Trophoblast cell (in vitro differentiated cells and primary cell): Measurements from ENCODE around the gene LRP1B.

ENCODE experiments used
- DNase-seq, 2 donors: peaks; one replicate each; pipeline ENCODE4 v3.0.0-alpha.2; 2016
- H2AFZ ChIP-seq: 2 replicates; pipeline ENCODE4 v1.6.1; 2013; ENCODE audit warnings: low read length, moderate library complexity, mild to moderate bottlenecking; ENCODE audit not compliant: insufficient read depth, poor library complexity
- H2AK5ac ChIP-seq: 2 replicates; pipeline ENCODE4 v1.6.1; 2013; ENCODE audit warnings: mild to moderate bottlenecking, low read length
- H2BK120ac ChIP-seq: 2 replicates; pipeline ENCODE4 v1.6.1; 2013; ENCODE audit warnings: low read length, mild to moderate bottlenecking, moderate library complexity; ENCODE audit not compliant: insufficient read depth, poor library complexity
- H2BK12ac ChIP-seq: 2 replicates; pipeline ENCODE4 v1.6.1; 2013; ENCODE audit warnings: mild to moderate bottlenecking, low read length, moderate library complexity
- H2BK5ac ChIP-seq: 2 replicates; pipeline ENCODE4 v1.6.1; 2013; ENCODE audit warnings: low read length, low read depth, moderate library complexity, mild to moderate bottlenecking; ENCODE audit not compliant: poor library complexity
- H3K14ac ChIP-seq: 2 replicates; pipeline ENCODE4 v1.6.1; 2013; ENCODE audit warnings: mild to moderate bottlenecking, low read length
- H3K18ac ChIP-seq: 2 replicates; pipeline ENCODE4 v1.6.1; 2013; ENCODE audit warnings: mild to moderate bottlenecking, low read length
- H3K23ac ChIP-seq: 2 replicates; pipeline ENCODE4 v1.6.1; 2013; ENCODE audit warnings: low read length
- H3K27ac ChIP-seq: 2 replicates; pipeline ENCODE4 v1.5.1; 2013; ENCODE audit warnings: low read depth, mild to moderate bottlenecking, inconsistent platforms, low read length, moderate library complexity
- H3K27me3 ChIP-seq: 2 replicates; pipeline ENCODE4 v1.6.1; 2013; ENCODE audit warnings: inconsistent platforms, mild to moderate bottlenecking, low read length, moderate library complexity; ENCODE audit not compliant: insufficient read depth
- H3K36me3 ChIP-seq, 2 experiments: 1 replicate in 1 of 2; 2 replicates in 1 of 2; pipeline ENCODE4 v1.6.1; 2013; ENCODE audit warnings: low read length in 2 of 2, mild to moderate bottlenecking in 2 of 2, moderate library complexity in 1 of 2; ENCODE audit not compliant: insufficient read depth in 2 of 2, control insufficient read depth in 1 of 2
- H3K4ac ChIP-seq: 2 replicates; pipeline ENCODE4 v1.6.1; 2013; ENCODE audit warnings: low read depth, mild to moderate bottlenecking, low read length, moderate library complexity
- H3K4me1 ChIP-seq, 2 experiments: 1 replicate in 1 of 2; 2 replicates in 1 of 2; pipeline ENCODE4 v1.6.1; 2013; ENCODE audit warnings: low read length in 2 of 2, mild to moderate bottlenecking in 2 of 2, moderate library complexity in 1 of 2; ENCODE audit not compliant: insufficient read depth in 2 of 2, control insufficient read depth in 1 of 2
- H3K4me2 ChIP-seq: 2 replicates; pipeline ENCODE4 v1.6.1; 2013; ENCODE audit warnings: inconsistent platforms, mild to moderate bottlenecking, low read length, moderate library complexity
- H3K4me3 ChIP-seq: 2 replicates; pipeline ENCODE4 v1.5.1; 2013; ENCODE audit warnings: mild to moderate bottlenecking, low read depth, low read length, inconsistent platforms
- H3K79me1 ChIP-seq: one replicate; pipeline ENCODE4 v1.6.1; 2013; ENCODE audit warnings: low read length
- H3K79me2 ChIP-seq: 2 replicates; pipeline ENCODE4 v1.6.1; 2013; ENCODE audit warnings: low read length, mild to moderate bottlenecking; ENCODE audit not compliant: control insufficient read depth, insufficient read depth, poor library complexity
- H3K9ac ChIP-seq: 2 replicates; pipeline ENCODE4 v1.6.1; 2013; ENCODE audit warnings: mild to moderate bottlenecking, low read length
- H3K9me3 ChIP-seq: 2 replicates; pipeline ENCODE4 v1.6.1; 2013; ENCODE audit warnings: low read depth, mild to moderate bottlenecking, control low read depth, inconsistent platforms, low read length; ENCODE audit not compliant: insufficient read depth
- H4K12ac ChIP-seq: 2 replicates; pipeline ENCODE4 v1.6.1; 2013; ENCODE audit warnings: low read depth, mild to moderate bottlenecking, low read length, moderate library complexity
- H4K8ac ChIP-seq: 2 replicates; pipeline ENCODE4 v1.6.1; 2013; ENCODE audit warnings: low read depth, mild to moderate bottlenecking, low read length, moderate library complexity
- H4K91ac ChIP-seq: one replicate; pipeline ENCODE4 v1.6.1; 2013; ENCODE audit warnings: low read depth, mild to moderate bottlenecking, low read length, moderate library complexity
- WGBS: extraction: QIAGEN DNeasy Blood & Tissue Kit; methylation state at CpG from one replicate; pipeline ENCODE4 v1.1.7; 2013; ENCODE audit warnings: missing lambda C conversion rate; ENCODE audit not compliant: insufficient read length, insufficient coverage; ENCODE audit errors: extremely low coverage; 5-methylcytosine and 5-hydroxymethylcytosine counted together

LRP1B gene

DNA sequence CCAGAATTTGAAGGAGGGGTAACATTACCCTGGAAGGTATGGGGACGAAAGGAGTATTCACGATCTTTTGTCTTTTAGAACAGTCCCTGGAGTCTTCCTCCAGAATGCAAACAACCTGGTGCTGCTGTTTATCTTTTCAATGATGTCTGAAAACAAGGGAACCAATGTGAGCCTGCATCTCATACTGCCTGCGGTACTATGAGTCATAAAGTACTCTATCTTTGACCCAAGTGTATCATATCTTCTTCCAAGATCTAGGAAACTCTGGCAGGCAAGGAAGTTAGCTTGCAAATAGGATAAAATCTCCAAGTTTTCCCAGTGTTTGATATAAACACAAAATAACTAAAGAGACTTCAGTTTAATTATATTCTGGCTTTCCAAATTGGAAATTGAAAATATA lies 968.5 kb downstream of the LRP1B start:
- no CpG with 5 or more reads among the region's 3 CpGs for WGBS
- Histone ChIP-seq H3K79me2 (no peaks in the 10 kb centered on the region), H3K9ac (no peak overlapping the region), H3K36me3 (no peaks in the 10 kb centered on the region), H3K27ac (no peak overlapping the region), H4K8ac (no peak overlapping the region), H3K27me3 (no peaks in the 10 kb centered on the region), H3K4me3 (no peak overlapping the region), H3K23ac (no peak overlapping the region), H2AK5ac (no peak overlapping the region), H3K79me1 (no peaks in the 10 kb centered on the region), H4K91ac (no peak overlapping the region), H3K9me3 (no peaks in the 10 kb centered on the region), H2AFZ (no peak overlapping the region), H3K4me1 (no peaks in the 10 kb centered on the region), H2BK120ac (no peak overlapping the region), H2BK12ac (no peak overlapping the region), H3K18ac (no peak overlapping the region), H4K12ac (no peak overlapping the region), H3K14ac (no peak overlapping the region), H2BK5ac (no peak overlapping the region), H3K4ac (no peak overlapping the region), H3K4me2 (no peak overlapping the region)
- DNase-seq, result no peak

GRCh38 chr2:141151611-141152286 lies 979.1 kb downstream of the LRP1B start:
- Histone ChIP-seq H2BK120ac (no peak overlapping the region), H2BK5ac (no peak overlapping the region), H3K79me1 (no peaks in the 10 kb centered on the region), H3K9ac (no peak overlapping the region), H3K27me3 (no peaks in the 10 kb centered on the region), H4K12ac (no peak overlapping the region), H3K79me2 (no peaks in the 10 kb centered on the region), H3K4me1 (no peaks in the 10 kb centered on the region), H4K8ac (no peak overlapping the region), H2AFZ (no peak overlapping the region), H3K18ac (no peak overlapping the region), H3K4me3 (no peak overlapping the region), H3K4ac (no peak overlapping the region), H3K36me3 (no peaks in the 10 kb centered on the region), H3K23ac (no peak overlapping the region), H3K4me2 (no peak overlapping the region), H2BK12ac (no peak overlapping the region), H3K27ac (no peak overlapping the region), H4K91ac (no peak overlapping the region), H2AK5ac (no peak overlapping the region), H3K9me3 (no peaks in the 10 kb centered on the region), H3K14ac (no peak overlapping the region)
- WGBS, result no CpG with 5 or more reads among the region's 3 CpGs
- no peak for DNase-seq

- no peak overlapping the region for H4K12ac ChIP-seq
- no peak overlapping the region for H2AFZ ChIP-seq
- no peak overlapping the region for H4K8ac ChIP-seq
- no peak overlapping the region for H3K18ac ChIP-seq
- no peaks in the 10 kb centered on the region for H3K79me2 ChIP-seq
- no peaks in the 10 kb centered on the region for H3K4me1 ChIP-seq
- no peak overlapping the region for H3K4ac ChIP-seq
- H3K14ac ChIP-seq, result no peak overlapping the region
- no peak overlapping the region for H3K27ac ChIP-seq
- no peak overlapping the region for H3K4me3 ChIP-seq
- no peaks in the 10 kb centered on the region for H3K27me3 ChIP-seq
- H3K9me3 ChIP-seq, result no peaks in the 10 kb centered on the region
- no peak overlapping the region for H2BK12ac ChIP-seq
- no peak overlapping the region for H3K9ac ChIP-seq
- no peak overlapping the region for H3K23ac ChIP-seq
- H4K91ac ChIP-seq, result no peak overlapping the region
- no peak for DNase-seq
- no peak overlapping the region for H2BK5ac ChIP-seq
- no peak overlapping the region for H2AK5ac ChIP-seq
- WGBS, result no CpG with 5 or more reads among the region's 3 CpGs
- H3K79me1 ChIP-seq, result no peaks in the 10 kb centered on the region
- no peak overlapping the region for H3K4me2 ChIP-seq
- H3K36me3 ChIP-seq, result no peaks in the 10 kb centered on the region
- no peak overlapping the region for H2BK120ac ChIP-seq
Measured at GRCh38 chr2:141142025-141142424, 988.8 kb downstream of the LRP1B start.

GRCh38 chr2:141137122-141137693 lies 993.6 kb downstream of the LRP1B start:
- Histone ChIP-seq H3K27me3 (no peaks in the 10 kb centered on the region), H3K79me1 (no peaks in the 10 kb centered on the region), H3K18ac (no peak overlapping the region), H3K4me1 (no peaks in the 10 kb centered on the region), H3K79me2 (no peaks in the 10 kb centered on the region), H3K4me2 (no peak overlapping the region), H4K91ac (no peak overlapping the region), H3K27ac (no peak overlapping the region), H2BK12ac (no peak overlapping the region), H3K9ac (no peak overlapping the region), H4K8ac (no peak overlapping the region), H2BK5ac (no peak overlapping the region), H3K14ac (no peak overlapping the region), H2AK5ac (no peak overlapping the region), H4K12ac (no peak overlapping the region), H3K4me3 (no peak overlapping the region), H2AFZ (no peak overlapping the region), H3K4ac (no peak overlapping the region), H3K9me3 (no peaks in the 10 kb centered on the region), H3K36me3 (no peaks in the 10 kb centered on the region), H2BK120ac (no peak overlapping the region), H3K23ac (no peak overlapping the region)
- no CpG with 5 or more reads among the region's 4 CpGs for WGBS
- DNase-seq, result no peak
